IMR-90 (cell line): ENCODE measurements around the gene DIPK1B. TPM values are rescaled to one million over a fixed set of nuclear protein-coding genes. Genes with fewer than 3 reads are reported as not detected.

Source experiments
- ATAC-seq: fragments of 200-7000 bp; cut with Tn5 transposase; 2 replicates; pipeline ENCODE4 v1.9.1; 2020; ENCODE audit warnings: low read depth, mild to moderate bottlenecking, moderate library complexity
- BruUV-seq: library from RNA; stranded (reverse); fragments of 400-500 nt; replicated peaks from 2 replicates; lab custom pipeline; 2021; lab: Mats Ljungman, UMichigan
- CTCF ChIA-PET: fragments of 300-600 bp; formaldehyde crosslinking; extraction: SDS; loops from one replicate; lab custom pipeline; 2021; ENCODE audit warnings: antibody characterized with exemption; lab: Yijun Ruan, JAX
- POLR2A ChIA-PET: fragments of 300-600 bp; sonication (Branson Sonifier 250); formaldehyde crosslinking; loops from one replicate; lab custom pipeline; 2022; ENCODE audit warnings: antibody characterized with exemption; ENCODE audit not compliant: unreplicated experiment; lab: Charles Lee
- DNase-seq: peaks from one replicate; pipeline ENCODE4 v3.0.0; 2013
- H2AFZ ChIP-seq: replicated peaks from 2 replicates; pipeline ENCODE3; 2013; ENCODE audit warnings: low read length, mild to moderate bottlenecking; ENCODE audit not compliant: poor library complexity
- H2AK5ac ChIP-seq: 2 replicates; pipeline ENCODE4 v1.6.1; 2013; ENCODE audit warnings: low read depth, low read length, inconsistent platforms
- H2AK9ac ChIP-seq: replicated peaks from 2 replicates; pipeline ENCODE3; 2013; ENCODE audit warnings: mild to moderate bottlenecking, low read depth, low read length, moderate library complexity; ENCODE audit not compliant: poor library complexity
- H2BK120ac ChIP-seq: 2 replicates; pipeline ENCODE4 v1.6.1; 2013; ENCODE audit warnings: low read depth, low read length, inconsistent platforms
- H2BK15ac ChIP-seq: 3 replicates; pipeline ENCODE4 v1.6.1; 2013; ENCODE audit warnings: low read depth, low read length, inconsistent platforms
- H2BK20ac ChIP-seq: 2 replicates; pipeline ENCODE4 v1.6.1; 2013; ENCODE audit warnings: low read depth, mild to moderate bottlenecking, inconsistent platforms, low read length, moderate library complexity
- H2BK5ac ChIP-seq: 2 replicates; pipeline ENCODE4 v1.6.1; 2013; ENCODE audit warnings: mild to moderate bottlenecking, low read depth, low read length, inconsistent platforms; ENCODE audit not compliant: poor library complexity, severe bottlenecking
- H3K14ac ChIP-seq: replicated peaks from 2 replicates; pipeline ENCODE4 v1.6.1; 2013; ENCODE audit warnings: low read depth, low read length, inconsistent platforms
- H3K18ac ChIP-seq: 2 replicates; pipeline ENCODE4 v1.6.1; 2013; ENCODE audit warnings: low read depth, low read length, control low read depth
- H3K23ac ChIP-seq: 2 replicates; pipeline ENCODE4 v1.6.1; 2013; ENCODE audit warnings: low read depth, low read length, inconsistent platforms
- H3K27ac ChIP-seq: 2 replicates; pipeline ENCODE4 v1.5.1; 2013; ENCODE audit warnings: mild to moderate bottlenecking, control low read depth, low read length; ENCODE audit not compliant: insufficient read depth
- H3K27me3 ChIP-seq: 2 replicates; pipeline ENCODE4 v1.6.1; 2013; ENCODE audit warnings: low read length; ENCODE audit not compliant: control insufficient read depth, insufficient read depth
- H3K36me3 ChIP-seq: 2 replicates; pipeline ENCODE4 v1.6.1; 2013; ENCODE audit warnings: low read length, mixed read lengths; ENCODE audit not compliant: control insufficient read depth, insufficient read depth
- H3K4ac ChIP-seq: 2 replicates; pipeline ENCODE4 v1.6.1; 2013; ENCODE audit warnings: low read depth, low read length, inconsistent platforms
- H3K4me1 ChIP-seq: 2 replicates; pipeline ENCODE4 v1.6.1; 2013; ENCODE audit warnings: low read length, mixed read lengths; ENCODE audit not compliant: control insufficient read depth, insufficient read depth
- H3K4me2 ChIP-seq: 2 replicates; pipeline ENCODE4 v1.6.1; 2013; ENCODE audit warnings: low read depth, mild to moderate bottlenecking, control low read depth, low read length, moderate library complexity
- H3K4me3 ChIP-seq: 2 replicates; pipeline ENCODE4 v1.5.1; 2013; ENCODE audit warnings: low read depth, mild to moderate bottlenecking, control low read depth, low read length, moderate library complexity; ENCODE audit not compliant: insufficient read depth
- H3K56ac ChIP-seq: 2 replicates; pipeline ENCODE4 v1.6.1; 2013; ENCODE audit warnings: low read length, inconsistent platforms; ENCODE audit not compliant: insufficient read depth; ENCODE audit errors: extremely low read depth
- H3K79me1 ChIP-seq, 2 experiments: 2 replicates each; pipeline ENCODE4 v1.6.1; 2013; ENCODE audit warnings: low read length in 2 of 2, inconsistent platforms in 1 of 2, low read depth in 1 of 2
- H3K9ac ChIP-seq: 2 replicates; pipeline ENCODE4 v1.6.1; 2013; ENCODE audit warnings: low read depth, low read length, control low read depth
- H3K9me1 ChIP-seq: 2 replicates; pipeline ENCODE4 v1.6.1; 2013; ENCODE audit warnings: low read length, inconsistent platforms; ENCODE audit not compliant: insufficient read depth
- H3K9me3 ChIP-seq: 2 replicates; pipeline ENCODE4 v1.6.1; 2013; ENCODE audit warnings: low read length; ENCODE audit not compliant: control insufficient read depth, insufficient read depth
- H4K20me1 ChIP-seq: 2 replicates; pipeline ENCODE4 v1.6.1; 2013; ENCODE audit warnings: low read length, inconsistent platforms; ENCODE audit not compliant: insufficient read depth
- H4K5ac ChIP-seq: 2 replicates; pipeline ENCODE4 v1.6.1; 2013; ENCODE audit warnings: mild to moderate bottlenecking, low read depth, low read length, control low read depth
- H4K8ac ChIP-seq, 2 experiments: 2 replicates each; pipeline ENCODE4 v1.6.1; 2013; ENCODE audit warnings: low read depth in 2 of 2, low read length in 2 of 2, control low read depth in 1 of 2, inconsistent platforms in 1 of 2
- H4K91ac ChIP-seq: 2 replicates; pipeline ENCODE4 v1.6.1; 2013; ENCODE audit warnings: low read depth, low read length, inconsistent platforms; ENCODE audit not compliant: insufficient read depth
- MXI1 ChIP-seq: IDR thresholded peaks from 2 replicates; pipeline ENCODE4 v1.6.1; 2012; ENCODE audit warnings: low read depth, mild to moderate bottlenecking, low read length, moderate library complexity, borderline replicate concordance
- WGBS, 2 experiments: methylation state at CpG; one replicate each; pipeline versions ENCODE4 v1.1.5 to v1.1.7; 2013; ENCODE audit warnings: missing lambda C conversion rate in 2 of 2; ENCODE audit not compliant: insufficient read length in 1 of 2; ENCODE audit errors: extremely low coverage in 2 of 2; 5-methylcytosine and 5-hydroxymethylcytosine counted together
- dilution Hi-C: fragments of 300-500 bp; cut with HindIII; formaldehyde crosslinking; loops from one replicate; pipeline ENCODE4 v1.14.3; 2018; ENCODE audit warnings: low sequenced_read_pairs; ENCODE audit not compliant: unreplicated experiment
- in situ Hi-C: fragments of 300-500 bp; cut with MboI; formaldehyde crosslinking; loops from 3 replicates; pipeline ENCODE4 v1.14.3; 2019; ENCODE audit warnings: low sequenced_read_pairs, inconsistent platforms, mixed read lengths
- intact Hi-C: fragments of 100-400 bp; cut with micrococcal nuclease; formaldehyde crosslinking; loops from 2 replicates; pipeline ENCODE4 v1.10.0; 2022
- polyA plus RNA-seq, 3 experiments: library from polyadenylated mRNA; depleted of rRNA; stranded (reverse); fragments of >200 nt; gene quantifications; 2 replicates each; pipeline ENCODE4 v1.2.3, GENCODE V29; 2012; ENCODE audit warnings: low replicate concordance in 1 of 3
- total RNA-seq: library from RNA; depleted of rRNA; stranded (reverse); fragments of >200 nt; gene quantifications from 2 replicates; pipeline ENCODE4 v1.2.3, GENCODE V29; 2012

Gene DIPK1B
- total and polyA plus RNA-seq, 2 of the 4 experiments (the other 2 are of a cell fraction), result 3.4 to 7.1 TPM

DNA sequence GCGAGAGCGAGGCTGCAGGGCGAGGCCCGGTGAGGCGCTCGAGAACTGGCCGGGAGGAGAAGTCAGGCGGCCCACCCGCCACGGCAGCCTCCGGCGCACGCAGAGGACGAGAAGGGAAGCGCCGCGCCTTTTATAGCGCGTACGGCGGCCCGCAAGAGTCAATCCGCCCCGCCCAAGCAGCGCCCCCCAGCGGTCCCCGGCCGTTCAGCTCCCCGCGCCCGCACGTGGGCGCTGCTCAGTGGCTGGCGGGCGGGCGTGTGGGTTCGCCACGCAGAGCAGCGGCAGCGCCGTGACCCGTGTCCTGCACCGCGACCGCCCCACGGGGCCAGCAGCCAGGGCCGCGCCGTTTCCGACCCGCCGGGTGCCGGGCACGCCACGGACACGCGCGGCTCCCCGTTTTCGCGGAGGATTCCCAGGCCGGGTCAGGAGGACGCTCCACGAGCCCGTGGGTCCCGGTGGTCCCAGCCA lies 15.7 kb downstream of the DIPK1B start (continued):
- TF ChIP-seq MXI1, result peak; percentile 99

DNA sequence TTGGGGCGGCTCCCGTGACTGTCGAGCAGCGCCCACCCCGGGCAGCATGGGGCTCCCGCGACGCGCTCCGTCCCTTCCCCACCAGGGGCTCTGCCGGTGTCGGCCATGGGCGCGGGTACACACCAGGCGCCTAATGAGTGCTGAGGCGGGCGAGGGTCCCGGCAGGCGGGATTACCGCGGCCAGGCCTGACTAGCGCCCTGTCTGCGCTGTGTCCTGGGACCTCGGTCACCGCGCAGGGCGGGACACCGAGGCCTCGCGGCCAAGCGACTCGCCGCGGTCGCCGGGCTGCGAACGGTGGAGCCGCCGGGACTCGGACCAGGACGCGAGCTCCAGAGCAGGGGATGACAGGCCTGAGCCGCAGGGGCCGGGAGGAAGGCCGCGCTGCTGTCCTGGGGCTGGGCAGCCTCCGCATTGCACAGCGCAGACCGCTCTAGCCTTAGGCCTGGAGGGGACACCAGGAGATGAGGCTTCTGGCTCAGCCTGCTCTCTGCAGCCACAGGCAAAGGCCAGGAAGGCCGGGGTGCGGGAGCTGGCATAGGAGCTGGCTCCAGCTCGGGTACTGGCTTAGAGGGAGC lies 16.3 kb downstream of the DIPK1B start:
- Histone ChIP-seq H3K9me1 (peaks cover 15% of the 10 kb centered on the region), H3K79me1 (peaks cover 22 to 72% of the 10 kb centered on the region in 2 experiments), H3K9me3 (no peaks in the 10 kb centered on the region), H3K9ac (peak overlapping the region; percentile 48), H3K27me3 (no peaks in the 10 kb centered on the region), H3K56ac (no peak overlapping the region), H3K4me2 (peak overlapping the region; percentile 71), H2BK20ac (no peak overlapping the region), H2BK120ac (no peak overlapping the region), H3K27ac (peak overlapping the region; percentile 40; the same call in 1 of the 2 replicates), H4K20me1 (peaks cover 43% of the 10 kb centered on the region), H2BK15ac (no peak overlapping the region), H2AK9ac (peak overlapping the region; percentile 97), H3K36me3 (peaks cover 27% of the 10 kb centered on the region), H3K14ac (peak overlapping the region; percentile 90), H3K4me3 (peak overlapping the region; percentile 98), H3K4me1 (peaks cover 14% of the 10 kb centered on the region), H4K8ac (peak overlapping the region; percentile 76 to 84; a peak in 3 of 4 replicates), H3K23ac (peak overlapping the region; percentile 71), H2AK5ac (peak overlapping the region; percentile 90), H3K18ac (no peak overlapping the region), H4K91ac (peak overlapping the region; percentile 38; the same call in 1 of the 2 replicates), H2BK5ac (no peak overlapping the region), H2AFZ (peak overlapping the region; percentile 92), H4K5ac (peak overlapping the region; percentile 19), H3K4ac (peak overlapping the region; percentile 84)
- 2% methylated on average over 47 of the region's 53 CpGs; no CpG with 5 or more reads in 1 of the 2 experiments for WGBS, 2 experiments
- in situ Hi-C loops (no loop called here), dilution Hi-C loops (no loop called here), intact Hi-C loops (no loop called here)
- no TSS peak for BruUV-seq
- ATAC-seq (peak; percentile 52), DNase-seq (peak; percentile 29)
- ChIA-PET CTCF (no interaction called here), POLR2A (interaction anchor here (0.7 kb wide), 1 partner anchor 33 kb away, joined by 3 read pairs; no protein-coding TSS in a partner anchor)
- TF ChIP-seq MXI1, result no peak
